ENCODE data around the gene ADGRD2.

ADGRD2 gene

DNA sequence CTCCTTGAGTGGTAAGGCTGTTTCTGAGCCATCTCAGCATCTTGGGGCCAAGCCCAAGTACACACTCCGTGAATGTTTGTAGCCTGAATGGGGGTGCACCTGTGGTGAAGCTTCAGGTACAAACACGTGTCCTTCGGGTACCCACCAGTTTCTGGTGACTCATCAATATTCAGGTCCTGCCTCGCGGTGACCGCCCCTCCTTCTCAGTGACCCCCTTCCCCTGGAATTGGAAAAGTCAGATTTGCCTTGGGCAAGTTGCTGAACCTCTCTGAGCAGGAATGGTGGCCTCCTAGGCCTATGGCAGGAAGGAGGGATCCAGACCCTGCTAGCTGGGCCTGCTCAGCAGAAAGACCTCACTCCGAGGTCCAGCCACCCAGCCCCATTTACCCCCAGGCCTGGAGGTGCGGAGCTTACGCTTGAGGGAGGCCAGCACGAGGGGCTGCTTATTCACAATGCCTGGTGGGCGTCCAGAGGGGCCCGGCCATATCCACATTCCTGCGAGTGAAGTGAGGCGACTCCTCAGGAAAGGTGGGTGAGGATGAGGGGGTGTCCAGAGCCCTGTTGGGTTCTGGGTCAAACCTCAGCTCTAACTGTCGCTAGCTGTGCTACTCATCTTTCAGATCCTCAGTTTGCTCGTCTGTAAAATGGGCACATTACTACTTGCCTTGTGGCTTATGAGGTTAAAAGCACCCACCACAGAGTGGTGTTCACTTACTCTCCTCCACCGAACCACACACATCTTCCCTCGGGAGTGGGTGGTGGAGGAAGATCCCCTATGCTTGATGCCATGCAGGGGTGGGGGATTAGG lies 7.0 kb downstream of the ADGRD2 start:
- no peak for DNase-seq

DNA sequence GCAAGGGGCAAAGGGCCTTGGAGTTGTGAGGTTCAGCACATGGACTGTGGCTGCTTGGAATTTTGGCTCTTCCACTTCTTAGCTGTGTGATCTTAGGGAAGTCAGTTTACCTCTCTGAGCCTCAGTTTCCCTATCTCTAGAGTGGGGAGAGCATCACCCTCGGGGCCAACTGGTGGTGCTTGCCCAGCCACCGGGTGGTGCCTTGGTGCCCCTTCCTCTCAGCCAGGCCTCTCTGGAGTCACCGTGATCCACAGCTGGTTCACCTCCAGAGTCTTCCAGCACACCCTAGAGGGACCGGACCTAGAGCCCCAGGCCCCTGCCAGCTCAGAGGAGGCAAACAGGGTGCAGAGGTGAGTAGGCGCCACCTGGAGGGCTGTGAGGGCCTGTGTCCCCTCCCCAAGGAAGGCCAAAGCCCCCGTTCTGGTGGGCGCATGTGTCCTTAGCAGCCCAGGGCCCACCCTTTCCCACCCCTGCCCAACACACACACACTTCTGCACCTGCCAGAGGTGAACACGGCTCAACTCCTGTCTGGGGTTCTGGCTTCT lies 7.7 kb downstream of the ADGRD2 start:
- no peak for DNase-seq

DNA sequence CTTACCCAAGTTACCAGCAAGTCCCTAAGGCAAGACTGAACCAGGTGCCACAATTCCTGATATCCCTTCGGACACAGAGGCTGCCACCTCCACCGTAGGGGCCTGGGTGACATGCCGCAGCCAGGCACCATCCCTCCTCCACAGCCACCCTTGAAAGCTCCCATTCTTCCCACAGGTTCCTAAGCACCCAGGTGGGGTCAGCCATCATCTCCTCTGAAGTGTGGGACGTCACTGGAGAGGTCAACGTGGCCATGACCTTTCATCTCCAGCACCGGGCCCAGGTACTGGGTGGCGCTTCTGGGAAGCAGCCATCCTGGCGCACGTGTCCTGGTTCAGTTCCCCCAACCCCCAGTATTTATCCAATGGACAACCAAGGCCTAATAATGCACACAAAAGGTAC lies 8.2 kb downstream of the ADGRD2 start:
- DNase-seq, result no peak

- no peak for DNase-seq
Observed at GRCh38 chr9:124462739-124463138, 12.5 kb downstream of the ADGRD2 start.

GRCh38 chr9:124465736-124466135 lies 15.5 kb downstream of the ADGRD2 start:
- DNase-seq, result no peak

- DNase-seq, result no peak
Observed at GRCh38 chr9:124467410-124468060, 17.3 kb downstream of the ADGRD2 start.

DNA sequence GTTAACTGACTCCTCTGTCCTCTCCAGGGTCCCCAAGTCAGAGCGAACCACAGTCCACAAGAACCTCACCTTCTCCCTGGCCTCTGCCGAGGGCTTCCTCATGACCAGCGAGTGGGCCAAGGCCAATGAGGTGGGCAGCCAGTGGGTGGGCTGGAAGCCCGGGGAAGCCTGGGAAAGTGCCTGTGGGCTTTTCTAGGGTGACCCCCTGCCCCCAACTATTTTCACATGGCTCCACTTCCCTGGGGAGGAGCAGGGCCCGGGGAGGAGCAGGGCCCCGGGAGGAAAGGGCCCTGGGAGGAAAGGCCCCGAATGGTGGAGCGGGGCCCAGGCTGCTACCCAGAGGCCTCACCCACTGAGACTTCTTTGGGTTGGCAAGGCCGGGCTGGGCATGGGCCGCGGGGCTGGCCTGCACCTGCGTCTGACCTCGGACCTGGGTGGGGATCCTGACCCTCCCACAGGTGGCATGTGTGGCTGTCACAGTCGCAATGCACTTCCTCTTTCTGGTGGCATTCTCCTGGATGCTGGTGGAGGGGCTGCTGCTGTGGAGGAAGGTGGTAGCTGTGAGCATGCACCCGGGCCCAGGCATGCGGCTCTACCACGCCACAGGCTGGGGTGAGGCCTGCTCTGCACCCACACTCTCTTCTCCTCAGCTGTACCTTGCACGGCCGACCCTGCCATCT lies 17.9 kb downstream of the ADGRD2 start:
- no peak for DNase-seq

- no peak for DNase-seq
Observed at GRCh38 chr9:124469011-124469832, 19.0 kb downstream of the ADGRD2 start.

- DNase-seq, result no peak
Observed at GRCh38 chr9:124470306-124470705, 20.1 kb downstream of the ADGRD2 start.

DNA sequence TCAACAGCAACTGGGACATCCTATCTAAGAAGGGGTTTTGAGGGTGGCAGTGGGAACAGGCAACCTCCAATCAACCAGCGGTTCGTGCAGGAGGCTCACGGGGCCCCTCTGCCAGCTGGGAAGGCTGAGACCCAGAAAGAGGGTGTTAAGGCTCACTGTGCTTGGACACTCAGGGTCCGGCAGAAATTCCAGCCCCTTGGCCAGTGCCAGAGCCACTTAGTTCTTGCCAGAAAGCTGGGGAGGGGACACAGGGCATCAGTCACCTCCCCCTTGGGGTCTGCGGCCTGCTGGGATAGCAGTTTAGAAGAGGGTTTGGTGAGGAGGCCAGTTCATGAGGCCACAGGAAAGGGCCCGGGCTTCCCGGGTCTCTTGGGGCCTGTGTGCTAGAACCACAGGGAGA lies 20.5 kb downstream of the ADGRD2 start:
- no peak for DNase-seq

DNA sequence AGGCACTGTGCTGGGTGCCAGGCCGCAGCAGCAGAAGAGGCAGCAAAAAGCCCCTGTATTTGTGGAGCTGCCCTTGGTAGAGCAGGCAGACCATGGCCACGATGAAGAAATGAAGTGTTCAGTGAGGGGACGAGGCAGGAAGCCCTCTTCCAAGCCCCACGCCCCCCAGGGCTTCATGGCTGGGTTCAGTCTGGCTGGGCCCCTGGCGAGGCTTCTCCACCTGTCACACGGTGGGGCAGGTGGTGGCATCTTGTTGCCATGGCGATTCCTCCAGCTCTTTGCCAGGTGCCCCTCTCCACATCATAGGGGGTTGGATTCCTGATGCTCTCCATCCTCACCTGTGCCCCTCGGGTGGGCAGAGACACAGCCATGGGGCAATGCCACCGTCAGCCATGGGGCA lies 21.5 kb downstream of the ADGRD2 start:
- no peak for DNase-seq

DNA sequence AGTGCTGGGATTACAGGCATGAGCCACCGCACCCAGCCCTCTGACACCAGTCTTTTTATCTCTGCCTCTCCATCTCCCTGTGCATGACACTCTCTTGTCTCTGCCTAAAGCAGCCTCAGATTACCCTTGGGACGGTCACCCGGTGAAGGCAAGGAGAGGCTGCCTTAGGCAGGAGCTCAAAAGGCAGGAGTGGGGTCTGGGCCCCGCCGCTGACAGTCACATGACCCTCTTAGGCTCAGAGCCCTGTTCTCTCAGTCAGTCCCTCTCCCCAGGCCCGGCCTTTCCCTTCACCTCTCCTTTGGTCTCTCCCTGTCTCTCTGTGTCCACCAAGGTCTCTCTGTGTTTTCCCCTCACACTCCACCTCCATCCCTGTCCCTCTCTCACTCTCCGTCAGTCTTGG lies 22.5 kb downstream of the ADGRD2 start:
- DNase-seq, result no peak

GRCh38 chr9:124473310-124473709 lies 23.1 kb downstream of the ADGRD2 start:
- DNase-seq, result no peak

DNA sequence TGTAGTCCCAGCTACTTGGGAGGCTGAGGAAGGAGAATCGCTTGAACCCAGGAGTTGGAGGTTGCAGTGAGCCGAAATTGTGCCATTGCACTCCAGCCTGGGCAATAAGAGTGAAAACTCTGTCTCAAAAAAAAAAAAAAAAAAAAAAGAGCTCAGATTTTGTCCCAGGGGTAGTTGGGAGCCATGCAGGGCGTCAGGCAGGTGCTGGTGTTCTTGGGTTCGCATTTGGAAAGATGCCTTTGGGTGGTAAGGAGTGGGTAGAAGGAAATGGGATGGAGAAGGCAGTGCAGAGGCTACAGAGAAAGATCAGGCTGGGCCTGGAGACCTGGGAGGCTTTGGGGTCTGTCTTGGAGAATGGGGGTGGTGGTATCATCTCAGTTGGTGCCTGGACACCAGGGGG lies 23.9 kb downstream of the ADGRD2 start:
- DNase-seq, result no peak

GRCh38 chr9:124475158-124475867 lies 25.1 kb downstream of the ADGRD2 start:
- DNase-seq, result no peak

DNA sequence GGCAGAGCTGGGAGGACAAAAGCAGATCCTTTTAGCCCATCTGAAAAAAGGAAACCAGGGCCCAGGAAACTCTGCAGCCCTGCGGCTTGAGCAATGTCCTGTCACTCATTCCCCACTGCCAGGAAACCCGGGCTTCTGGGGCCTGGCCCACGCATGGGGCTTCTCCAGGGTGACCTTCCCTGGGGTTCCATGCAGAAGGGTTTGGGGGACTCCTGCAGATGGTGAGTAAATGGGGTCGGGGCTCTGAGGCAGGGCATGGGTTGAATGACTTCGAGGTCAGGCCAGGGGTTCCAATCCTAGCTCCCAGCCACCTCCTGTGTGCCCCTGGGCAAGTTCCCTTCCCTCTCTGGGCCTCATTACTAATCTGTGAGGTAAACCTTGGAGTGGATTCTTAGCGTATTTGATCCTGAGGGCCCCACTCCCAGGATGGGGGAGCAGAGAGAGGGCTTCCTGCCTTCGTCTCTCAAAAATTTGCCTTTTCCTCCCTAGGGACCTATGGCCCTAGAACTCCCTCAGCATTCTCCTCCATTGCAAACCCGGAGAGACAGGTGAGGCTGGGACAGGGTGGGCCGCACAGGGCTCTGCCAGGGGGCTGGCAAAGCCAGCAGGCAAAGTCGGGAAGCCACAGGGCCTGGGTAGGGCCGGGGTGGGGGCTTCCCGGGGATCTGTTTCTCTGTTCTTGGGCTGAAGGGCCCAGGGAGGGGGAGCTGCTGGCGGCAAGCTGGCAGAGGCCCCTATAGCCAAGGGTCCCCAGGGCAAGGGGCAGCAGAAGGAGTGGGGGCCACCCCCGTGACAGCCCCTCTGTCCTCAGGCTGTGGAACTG lies 25.8 kb downstream of the ADGRD2 start:
- DNase-seq, result no peak

DNA sequence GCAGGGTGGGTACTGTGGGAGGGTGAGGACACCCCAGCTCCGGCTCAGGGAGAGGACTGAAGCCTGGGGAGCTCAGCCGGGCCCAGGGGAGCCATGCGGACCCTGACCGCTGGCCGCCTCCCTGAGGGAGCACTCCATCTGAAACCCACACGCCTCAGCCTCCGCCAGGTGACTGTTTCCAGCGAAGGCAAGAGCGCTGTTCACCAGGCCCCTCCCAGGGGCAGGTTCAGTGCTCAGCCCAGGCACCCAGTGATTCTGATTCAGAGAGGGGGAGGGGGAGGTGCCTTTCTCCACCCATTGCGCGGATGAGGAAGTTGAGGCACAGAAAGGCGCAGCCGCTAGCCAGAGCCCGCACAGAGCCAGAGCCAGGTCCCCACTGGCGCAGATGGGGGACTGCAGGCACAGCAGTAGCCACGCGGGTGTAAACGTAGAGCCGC lies 27.0 kb downstream of the ADGRD2 start:
- no peak for DNase-seq

DNA sequence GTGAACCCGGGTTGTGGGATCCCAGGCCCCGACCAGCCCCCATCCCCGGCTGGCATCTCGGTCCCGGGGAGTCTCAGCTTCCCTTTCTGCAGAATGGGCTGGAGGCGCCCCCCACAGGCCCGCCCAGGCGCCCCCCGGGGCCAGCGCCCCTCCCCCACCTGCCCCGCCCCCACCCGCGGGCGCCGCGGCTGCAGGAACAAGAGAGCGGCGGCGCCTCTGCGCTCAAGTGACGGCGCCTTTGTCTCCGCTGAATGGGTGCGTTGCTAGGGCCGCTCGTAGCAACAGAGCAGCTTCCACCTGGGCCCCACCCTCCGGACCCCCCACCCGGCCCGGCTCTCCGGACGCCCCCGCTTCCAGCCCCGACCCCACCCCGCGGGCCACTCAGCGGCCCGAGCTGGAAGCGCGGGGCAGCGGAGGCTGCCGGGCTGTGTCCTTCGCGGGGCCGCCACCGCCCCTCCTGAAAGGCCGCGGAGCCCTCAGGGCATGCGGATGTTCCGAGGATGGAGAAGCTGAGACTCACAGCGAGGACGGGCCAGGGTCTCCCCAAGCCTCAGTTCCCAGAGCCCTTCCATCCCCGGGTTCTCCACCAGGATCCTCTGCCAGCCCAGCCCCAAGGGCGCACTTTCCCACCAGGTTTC lies 27.5 kb downstream of the ADGRD2 start:
- no peak for DNase-seq

GRCh38 chr9:124478354-124478753 lies 28.1 kb downstream of the ADGRD2 start:
- no peak for DNase-seq

GRCh38 chr9:124479371-124479770 lies 29.1 kb downstream of the ADGRD2 start:
- no peak for DNase-seq
